ENCODE data around the gene RPN1. TPM values are rescaled to one million over a fixed set of nuclear protein-coding genes. Genes with fewer than 3 reads are reported as not detected.

RPN1 gene
- total RNA-seq, 1 experiment from 2014 or later = 176 TPM

GRCh38 chr3:128620268-128620691, 30.3 kb downstream of the RPN1 start:
- no peak overlapping the region for H3K9ac ChIP-seq (ENCODE audit: low read length)
- no peak overlapping the region for H3K4me3 ChIP-seq (ENCODE audit: low read length)
- no peaks in the 10 kb centered on the region for H4K20me1 ChIP-seq (ENCODE audit: insufficient read depth, low read depth, low read length)
- H3K27ac ChIP-seq (ENCODE audit: low read length) = no peak overlapping the region
- no peaks in the 10 kb centered on the region for H3K9me2 ChIP-seq (replicated peaks; ENCODE audit: insufficient read depth, low read length)
- no peaks in the 10 kb centered on the region for H3K27me3 ChIP-seq (ENCODE audit: low read length)
- H2AFZ ChIP-seq (ENCODE audit: low read length) = no peak overlapping the region
- peaks cover 19% of the 10 kb centered on the region for H3K36me3 ChIP-seq (ENCODE audit: insufficient read depth, low read length)
- H3K9me3 ChIP-seq (ENCODE audit: low read length) = no peaks in the 10 kb centered on the region
- DNase-seq = no peak
- no peak overlapping the region for H3K4me2 ChIP-seq (ENCODE audit: low read depth, low read length, poor library complexity, severe bottlenecking)
- peaks cover 35% of the 10 kb centered on the region for H3K79me2 ChIP-seq (ENCODE audit: low read length)
- H3K4me1 ChIP-seq (ENCODE audit: low read length) = peaks cover 25% of the 10 kb centered on the region

- Histone ChIP-seq H4K20me1 (ENCODE audit: insufficient read depth, low read depth, low read length) (no peaks in the 10 kb centered on the region), H3K4me3 (ENCODE audit: low read length) (peak overlapping the region; percentile 83; the same call in 1 of the 2 replicates), H3K27ac (ENCODE audit: low read length) (0 out of 2 replicates have a peak overlapping the region, but pooled peaks have one; percentile 32), H3K9me2 (replicated peaks; ENCODE audit: insufficient read depth, low read length) (no peaks in the 10 kb centered on the region), H3K79me2 (ENCODE audit: low read length) (peaks cover 27% of the 10 kb centered on the region), H3K9ac (ENCODE audit: low read length) (peak overlapping the region; percentile 84), H3K27me3 (ENCODE audit: low read length) (no peaks in the 10 kb centered on the region), H2AFZ (ENCODE audit: low read length) (no peak overlapping the region), H3K9me3 (ENCODE audit: low read length) (no peaks in the 10 kb centered on the region), H3K4me1 (ENCODE audit: low read length) (peaks cover 25% of the 10 kb centered on the region), H3K4me2 (ENCODE audit: low read depth, low read length, poor library complexity, severe bottlenecking) (peak overlapping the region; percentile 85), H3K36me3 (ENCODE audit: insufficient read depth, low read length) (peaks cover 16% of the 10 kb centered on the region)
- DNase-seq = peak; percentile 52
Measured at GRCh38 chr3:128619146-128619890, 31.3 kb downstream of the RPN1 start.

- H3K27me3 ChIP-seq (ENCODE audit: low read length) = no peaks in the 10 kb centered on the region
- no peak overlapping the region for H2AFZ ChIP-seq (ENCODE audit: low read length)
- H4K20me1 ChIP-seq (ENCODE audit: insufficient read depth, low read depth, low read length) = no peaks in the 10 kb centered on the region
- H3K4me3 ChIP-seq (ENCODE audit: low read length) = peak overlapping the region; percentile 83
- no peaks in the 10 kb centered on the region for H3K9me3 ChIP-seq (ENCODE audit: low read length)
- H3K27ac ChIP-seq (ENCODE audit: low read length) = peak overlapping the region; percentile 48; the same call in 1 of the 2 replicates
- peak overlapping the region; percentile 84 for H3K9ac ChIP-seq (ENCODE audit: low read length)
- peak overlapping the region; percentile 85 for H3K4me2 ChIP-seq (ENCODE audit: low read depth, low read length, poor library complexity, severe bottlenecking)
- peaks cover 12% of the 10 kb centered on the region; the same call in 1 of the 2 replicates for H3K36me3 ChIP-seq (ENCODE audit: insufficient read depth, low read length)
- DNase-seq = no peak
- H3K9me2 ChIP-seq (replicated peaks; ENCODE audit: insufficient read depth, low read length) = no peaks in the 10 kb centered on the region
- H3K79me2 ChIP-seq (ENCODE audit: low read length) = peaks cover 26% of the 10 kb centered on the region
- peaks cover 25% of the 10 kb centered on the region for H3K4me1 ChIP-seq (ENCODE audit: low read length)
Measured at GRCh38 chr3:128618398-128618726, 32.3 kb downstream of the RPN1 start.

GRCh38 chr3:128617557-128618397, 32.8 kb downstream of the RPN1 start:
- Histone ChIP-seq H4K20me1 (ENCODE audit: insufficient read depth, low read depth, low read length) (no peaks in the 10 kb centered on the region), H3K4me3 (ENCODE audit: low read length) (peak overlapping the region; percentile 83), H3K27ac (ENCODE audit: low read length) (peak overlapping the region; percentile 48), H3K4me2 (ENCODE audit: low read depth, low read length, poor library complexity, severe bottlenecking) (peak overlapping the region; percentile 85), H3K79me2 (ENCODE audit: low read length) (peaks cover 26% of the 10 kb centered on the region), H3K4me1 (ENCODE audit: low read length) (peaks cover 25% of the 10 kb centered on the region), H3K27me3 (ENCODE audit: low read length) (no peaks in the 10 kb centered on the region), H3K9me2 (replicated peaks; ENCODE audit: insufficient read depth, low read length) (no peaks in the 10 kb centered on the region), H3K9ac (ENCODE audit: low read length) (peak overlapping the region; percentile 84), H3K36me3 (ENCODE audit: insufficient read depth, low read length) (peaks cover 12% of the 10 kb centered on the region; the same call in 1 of the 2 replicates), H2AFZ (ENCODE audit: low read length) (peak overlapping the region; percentile 59; the same call in 1 of the 2 replicates), H3K9me3 (ENCODE audit: low read length) (no peaks in the 10 kb centered on the region)
- peak; percentile 99 for DNase-seq

- no peaks in the 10 kb centered on the region for H3K27me3 ChIP-seq (ENCODE audit: low read length)
- peak overlapping the region; percentile 60 for H3K4me2 ChIP-seq (ENCODE audit: low read depth, low read length, poor library complexity, severe bottlenecking)
- no peak overlapping the region for H3K27ac ChIP-seq (ENCODE audit: low read length)
- H4K20me1 ChIP-seq (ENCODE audit: insufficient read depth, low read depth, low read length) = no peaks in the 10 kb centered on the region
- peak overlapping the region; percentile 65 for H3K9ac ChIP-seq (ENCODE audit: low read length)
- no peaks in the 10 kb centered on the region for H3K9me3 ChIP-seq (ENCODE audit: low read length)
- no peaks in the 10 kb centered on the region for H3K9me2 ChIP-seq (replicated peaks; ENCODE audit: insufficient read depth, low read length)
- H2AFZ ChIP-seq (ENCODE audit: low read length) = no peak overlapping the region
- peaks cover 25% of the 10 kb centered on the region for H3K4me1 ChIP-seq (ENCODE audit: low read length)
- H3K36me3 ChIP-seq (ENCODE audit: insufficient read depth, low read length) = peaks cover 10% of the 10 kb centered on the region; the same call in 1 of the 2 replicates
- H3K79me2 ChIP-seq (ENCODE audit: low read length) = peaks cover 26% of the 10 kb centered on the region
- no peak for DNase-seq
- H3K4me3 ChIP-seq (ENCODE audit: low read length) = peak overlapping the region; percentile 55; the same call in 1 of the 2 replicates
Measured at GRCh38 chr3:128617270-128617556, 33.4 kb downstream of the RPN1 start.

GRCh38 chr3:128616516-128617269, 33.9 kb downstream of the RPN1 start:
- Histone ChIP-seq H3K36me3 (ENCODE audit: insufficient read depth, low read length) (peaks cover 5% of the 10 kb centered on the region; the same call in 1 of the 2 replicates), H3K4me1 (ENCODE audit: low read length) (peaks cover 25% of the 10 kb centered on the region), H4K20me1 (ENCODE audit: insufficient read depth, low read depth, low read length) (no peaks in the 10 kb centered on the region), H3K4me3 (ENCODE audit: low read length) (peak overlapping the region; percentile 55; the same call in 1 of the 2 replicates), H3K9ac (ENCODE audit: low read length) (peak overlapping the region; percentile 65), H3K4me2 (ENCODE audit: low read depth, low read length, poor library complexity, severe bottlenecking) (peak overlapping the region; percentile 60), H3K9me3 (ENCODE audit: low read length) (no peaks in the 10 kb centered on the region), H3K27ac (ENCODE audit: low read length) (no peak overlapping the region), H3K27me3 (ENCODE audit: low read length) (no peaks in the 10 kb centered on the region), H2AFZ (ENCODE audit: low read length) (no peak overlapping the region), H3K9me2 (replicated peaks; ENCODE audit: insufficient read depth, low read length) (no peaks in the 10 kb centered on the region), H3K79me2 (ENCODE audit: low read length) (peaks cover 26% of the 10 kb centered on the region)
- no peak for DNase-seq

GRCh38 chr3:128614076-128614475, 36.5 kb downstream of the RPN1 start:
- Histone ChIP-seq H4K20me1 (ENCODE audit: insufficient read depth, low read depth, low read length) (no peaks in the 10 kb centered on the region), H2AFZ (ENCODE audit: low read length) (no peak overlapping the region), H3K9me3 (ENCODE audit: low read length) (no peaks in the 10 kb centered on the region), H3K4me3 (ENCODE audit: low read length) (no peak overlapping the region), H3K9me2 (replicated peaks; ENCODE audit: insufficient read depth, low read length) (no peaks in the 10 kb centered on the region), H3K27me3 (ENCODE audit: low read length) (no peaks in the 10 kb centered on the region), H3K4me1 (ENCODE audit: low read length) (peaks cover 12% of the 10 kb centered on the region), H3K4me2 (ENCODE audit: low read depth, low read length, poor library complexity, severe bottlenecking) (no peak overlapping the region), H3K79me2 (ENCODE audit: low read length) (peaks cover 17% of the 10 kb centered on the region), H3K27ac (ENCODE audit: low read length) (no peak overlapping the region), H3K9ac (ENCODE audit: low read length) (no peak overlapping the region), H3K36me3 (ENCODE audit: insufficient read depth, low read length) (no peaks in the 10 kb centered on the region)
- DNase-seq = no peak
